Stimulated activated CD8-positive, alpha-beta memory T cell treated with anti-CD3 and anti-CD28 coated beads, Interleukin-7, amount 100 ng/mL, for 1 hour (primary cell): ENCODE measurements around the gene SEC16B.

Experiments used
- DNase-seq, 2 donors: peaks; one replicate each; pipeline ENCODE4 v3.0.0-alpha.2; 2020; ENCODE audit warnings: low read depth in 2 of 2

Gene SEC16B

DNA sequence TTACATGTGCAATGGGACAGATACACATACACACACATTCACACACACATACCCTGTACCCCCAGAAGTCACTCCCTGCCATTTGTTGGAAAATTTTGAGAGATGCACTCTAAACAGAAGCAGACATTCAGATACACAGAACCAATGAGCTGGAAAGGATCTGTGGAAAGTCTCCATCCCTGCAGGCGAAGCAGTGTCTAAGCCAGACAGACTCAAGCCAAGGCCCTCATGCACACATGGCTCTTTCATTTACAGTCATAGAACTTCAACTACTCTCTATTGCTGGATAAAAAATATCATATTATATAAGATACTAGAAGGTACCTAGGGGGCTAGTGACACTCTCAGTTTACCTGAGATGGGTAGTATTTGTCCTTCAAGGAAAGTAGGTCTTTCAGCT is 7.3 kb upstream of the SEC16B start:
- no peak for DNase-seq

DNA sequence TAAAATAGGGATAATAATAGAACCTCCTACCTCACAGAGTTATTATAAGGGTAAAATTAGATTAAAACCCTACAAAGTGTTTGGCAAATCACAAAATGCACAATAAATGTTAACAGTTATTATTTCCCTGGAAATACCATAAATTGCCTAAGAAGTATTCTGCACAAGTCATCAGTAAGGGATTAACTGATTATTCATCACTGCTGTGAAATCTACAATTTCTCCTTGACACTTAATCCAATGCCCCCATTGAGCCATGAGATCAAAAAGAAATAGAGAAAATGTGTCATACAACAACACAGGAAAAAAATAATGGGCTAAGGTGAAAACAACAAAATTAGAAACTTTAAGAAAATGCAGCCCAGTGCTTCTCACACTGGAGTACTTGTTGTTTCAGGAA is 6.7 kb upstream of the SEC16B start:
- no peak for DNase-seq

DNA sequence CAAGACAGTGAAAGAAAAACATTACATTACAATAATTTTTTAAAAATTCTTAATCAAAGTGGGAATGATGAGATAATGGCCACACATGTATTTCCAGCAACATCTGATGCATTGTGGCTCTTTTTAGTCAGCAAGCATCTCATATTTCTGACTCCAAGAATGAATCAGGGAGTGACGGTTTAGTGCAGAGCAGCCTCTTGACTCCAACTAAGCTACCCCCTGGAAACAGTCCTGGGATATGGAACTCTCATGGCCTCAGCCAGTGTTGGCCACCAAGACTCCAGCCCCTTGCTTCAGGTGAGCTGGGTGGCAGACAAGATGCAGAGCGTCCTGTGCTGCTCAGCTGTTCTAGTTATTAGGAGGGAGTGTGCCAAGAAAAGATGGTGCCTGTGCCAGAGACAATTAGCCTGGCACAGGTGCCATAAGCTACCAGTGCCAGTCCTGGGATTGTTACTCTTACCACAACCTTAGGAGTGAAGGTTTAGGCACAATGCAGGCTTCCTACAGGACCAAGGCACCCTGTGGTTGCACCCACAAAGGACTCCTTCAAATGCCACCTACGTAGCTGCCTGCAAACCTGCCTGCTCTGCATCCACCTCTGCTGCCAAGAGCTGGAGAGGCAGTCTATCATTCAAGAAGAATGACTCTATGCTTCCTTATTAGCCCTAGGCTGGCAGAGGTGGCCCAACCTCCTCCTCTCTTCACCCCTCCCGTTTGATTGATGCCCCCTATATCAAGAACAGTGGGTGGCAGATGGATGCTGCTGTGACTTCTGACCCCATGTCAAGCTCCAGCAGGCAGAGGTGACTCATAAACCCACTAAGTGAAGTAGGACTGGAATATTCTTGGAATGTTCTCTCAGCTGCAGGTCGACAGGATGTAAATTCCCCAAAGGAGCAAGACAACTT is 6.0 kb upstream of the SEC16B start:
- DNase-seq: no peak

DNA sequence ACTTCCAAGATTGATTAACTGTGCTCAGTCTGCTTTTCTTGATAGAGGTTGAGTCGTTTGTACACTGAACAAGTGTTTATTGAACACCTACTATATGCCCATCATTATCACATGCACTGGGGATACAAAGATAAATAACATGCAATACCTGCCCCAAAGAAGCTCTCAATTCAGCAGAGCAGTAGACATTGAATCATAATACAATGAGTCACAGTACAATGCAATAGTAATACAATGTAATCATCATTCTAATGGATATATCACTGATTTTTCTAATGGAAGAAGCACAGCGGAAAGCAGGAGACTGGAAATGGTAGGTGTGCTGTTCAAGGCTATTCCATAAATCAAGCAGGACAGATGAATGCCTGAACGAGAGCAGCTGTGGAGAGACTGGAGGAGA is 3.7 kb upstream of the SEC16B start:
- no peak for DNase-seq

DNA sequence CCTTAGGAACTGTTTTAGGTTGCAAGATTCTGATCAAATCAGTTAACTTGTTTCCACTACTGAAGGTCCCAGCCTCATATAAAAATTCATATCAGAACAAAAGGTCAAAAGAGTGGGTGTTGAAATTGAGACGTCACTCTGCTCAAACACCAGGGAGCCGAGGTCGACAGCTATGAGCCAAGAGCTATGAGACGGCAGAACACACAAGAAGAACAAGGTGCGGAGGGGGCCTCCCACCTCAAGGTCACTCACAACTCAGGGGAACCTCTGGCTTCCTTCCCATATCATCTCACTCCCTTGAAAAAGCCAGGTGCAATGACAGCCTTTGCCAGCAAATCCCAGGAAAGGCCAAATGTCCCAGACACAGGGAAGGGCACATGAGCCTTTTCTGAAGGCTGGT is 749 bp downstream of the SEC16B start:
- DNase-seq: no peak

DNA sequence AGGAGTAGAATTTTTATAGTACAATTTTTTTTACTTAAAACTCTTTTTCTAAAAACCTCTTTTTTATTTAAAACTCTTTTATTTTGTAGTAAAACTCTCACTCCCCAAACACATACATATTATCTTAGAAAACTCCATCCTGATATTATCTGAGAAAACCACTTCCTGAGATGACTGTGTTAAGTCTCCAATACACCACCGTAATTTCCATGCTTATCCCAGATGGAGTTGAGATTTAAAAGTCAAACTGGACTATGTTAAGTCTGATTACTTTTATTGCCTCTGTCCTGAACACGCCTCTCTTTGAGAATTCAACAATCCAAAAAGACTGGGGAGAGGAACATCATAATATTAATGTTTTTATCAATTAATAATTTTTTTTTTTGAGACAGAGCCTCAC is 3.7 kb downstream of the SEC16B start:
- DNase-seq: no peak

DNA sequence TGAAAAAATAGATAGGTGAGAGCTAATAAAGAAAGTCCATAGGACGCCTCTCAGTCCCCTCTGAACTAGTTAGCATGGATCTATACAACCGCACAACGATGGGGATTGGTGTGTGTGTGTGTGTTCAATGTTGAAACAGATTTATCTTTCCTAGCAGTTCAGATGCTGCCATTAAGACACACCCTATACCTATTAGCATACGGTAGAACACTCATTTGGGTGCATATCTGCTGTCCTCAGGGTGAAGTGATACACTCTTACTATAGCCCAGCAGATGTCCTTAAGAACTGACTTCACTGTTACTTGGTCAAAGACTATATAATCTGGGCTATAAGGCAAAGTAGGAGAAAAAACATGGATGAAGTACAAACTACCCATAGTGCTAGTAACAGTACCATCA is 4.6 kb downstream of the SEC16B start:
- no peak for DNase-seq

DNA sequence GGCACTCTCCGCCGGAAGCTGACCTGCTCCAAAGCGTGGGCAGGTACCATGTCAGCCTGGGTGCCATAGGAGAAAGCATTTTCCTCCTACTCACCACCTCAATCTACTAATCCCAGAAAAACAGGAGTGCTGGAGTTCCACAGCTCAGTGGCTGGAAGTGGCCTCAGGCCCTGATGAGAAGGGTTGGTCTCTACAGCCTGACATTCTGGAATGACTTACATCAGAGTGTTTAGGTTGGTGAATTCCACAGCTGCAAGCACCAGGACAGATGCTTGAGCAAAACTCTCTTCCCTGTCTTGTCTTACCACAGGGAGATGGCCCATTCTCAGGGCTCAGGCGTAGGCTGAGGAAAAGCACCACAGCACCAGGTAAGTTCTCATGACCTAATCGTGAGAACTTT is 5.5 kb downstream of the SEC16B start:
- DNase-seq: no peak

DNA sequence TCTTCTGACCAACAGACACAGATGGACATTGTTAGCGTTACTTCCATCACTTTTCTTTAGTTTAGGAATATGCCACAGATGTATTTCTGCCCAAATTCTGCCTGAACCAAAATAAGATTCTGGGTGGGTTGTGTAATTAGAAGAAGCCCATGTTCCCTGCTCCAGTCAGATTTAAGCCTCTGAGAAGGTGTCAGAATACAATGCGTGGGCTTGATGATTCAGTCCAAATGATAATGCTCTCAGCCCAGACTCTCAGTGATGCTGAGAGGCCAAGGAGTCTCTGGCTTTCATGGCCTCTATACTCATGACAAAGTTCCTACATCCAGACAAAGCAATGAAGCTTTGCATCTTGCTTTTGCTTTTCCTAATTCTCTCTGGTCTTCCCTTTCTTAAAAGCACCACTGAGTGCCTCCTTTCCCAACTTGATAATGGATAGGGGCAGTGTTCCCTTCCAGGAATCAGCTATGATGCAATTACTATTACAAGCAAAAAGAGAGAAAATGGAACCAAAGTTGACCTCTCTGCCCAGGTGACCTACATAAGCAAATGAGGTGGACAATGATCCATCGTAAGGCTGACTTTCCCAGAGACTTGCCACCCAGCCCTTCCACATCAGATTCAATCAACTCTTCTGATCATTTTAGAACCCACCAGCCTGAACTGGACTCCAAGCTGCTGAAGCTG is 8.8 kb downstream of the SEC16B start:
- no peak for DNase-seq

DNA sequence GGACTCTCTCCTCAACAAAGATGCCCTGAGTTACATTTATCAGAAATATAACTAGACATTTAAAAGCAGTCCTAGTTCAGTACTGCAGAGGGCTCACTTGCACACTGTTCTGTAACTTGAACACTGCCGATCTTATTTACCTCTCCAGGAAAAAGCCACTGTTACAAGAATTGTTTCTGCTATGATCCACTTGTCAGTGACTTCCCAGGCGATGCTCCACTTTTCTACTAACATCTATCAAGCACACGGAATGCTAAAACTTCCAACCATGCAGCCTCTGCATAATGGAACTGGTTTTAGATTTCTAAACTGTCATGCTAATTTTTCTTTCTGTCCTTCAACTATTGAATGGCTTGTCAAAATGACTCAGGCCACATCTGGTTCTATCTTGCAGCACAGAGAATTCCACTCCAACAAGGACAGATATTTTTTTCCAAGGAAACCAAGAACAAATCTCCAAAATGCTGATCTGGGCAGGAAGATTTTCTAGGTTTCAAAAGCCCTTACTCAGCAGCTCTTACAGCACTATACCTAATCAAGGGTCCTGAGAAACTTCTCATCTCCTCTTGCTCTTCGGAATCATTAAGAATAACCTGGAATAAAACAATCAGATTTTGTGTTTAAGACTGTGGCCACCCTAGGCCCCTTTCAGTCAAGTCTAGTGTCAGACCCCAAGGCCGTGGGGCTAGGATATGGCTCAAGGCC is 9.9 kb downstream of the SEC16B start:
- DNase-seq: no peak

DNA sequence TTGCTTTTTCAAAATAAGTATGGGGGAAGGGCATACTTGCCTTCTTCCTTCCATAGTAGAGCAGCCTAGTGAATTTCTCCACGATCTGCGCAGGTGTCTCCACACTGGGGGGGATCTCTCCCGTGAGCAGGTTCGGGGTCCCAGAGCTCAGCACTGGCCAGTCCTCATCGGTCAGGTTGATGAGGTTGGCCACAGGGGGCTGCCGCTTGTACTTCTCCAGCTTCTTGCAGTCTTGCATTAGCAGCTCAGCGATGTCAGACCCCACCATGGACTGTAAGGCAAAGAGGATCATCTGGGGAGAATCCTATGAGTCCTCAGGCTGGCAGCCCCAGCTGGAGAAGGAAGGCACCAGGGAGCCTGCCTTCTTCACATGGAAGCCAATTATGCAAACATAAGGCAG is 11.8 kb downstream of the SEC16B start:
- no peak for DNase-seq

DNA sequence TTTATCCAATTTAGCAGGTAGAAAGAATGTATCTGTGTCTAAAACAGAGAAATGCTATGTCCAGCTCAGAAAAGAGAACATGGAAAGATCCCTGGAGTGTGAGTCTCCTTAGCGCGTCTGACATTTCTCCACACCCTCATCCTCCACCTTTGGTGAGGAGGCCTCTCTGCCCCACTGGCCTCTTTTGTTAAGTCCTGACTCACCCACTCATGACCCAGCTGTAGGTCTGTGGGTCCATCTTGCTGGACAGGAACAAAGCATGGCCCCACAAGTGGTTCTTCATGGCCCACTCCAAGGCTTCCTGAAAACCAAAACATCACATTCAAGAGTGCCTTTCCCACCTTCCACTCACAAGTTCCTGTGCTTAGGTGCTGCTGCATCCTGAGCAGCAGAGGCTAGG is 15.8 kb downstream of the SEC16B start:
- no peak for DNase-seq

DNA sequence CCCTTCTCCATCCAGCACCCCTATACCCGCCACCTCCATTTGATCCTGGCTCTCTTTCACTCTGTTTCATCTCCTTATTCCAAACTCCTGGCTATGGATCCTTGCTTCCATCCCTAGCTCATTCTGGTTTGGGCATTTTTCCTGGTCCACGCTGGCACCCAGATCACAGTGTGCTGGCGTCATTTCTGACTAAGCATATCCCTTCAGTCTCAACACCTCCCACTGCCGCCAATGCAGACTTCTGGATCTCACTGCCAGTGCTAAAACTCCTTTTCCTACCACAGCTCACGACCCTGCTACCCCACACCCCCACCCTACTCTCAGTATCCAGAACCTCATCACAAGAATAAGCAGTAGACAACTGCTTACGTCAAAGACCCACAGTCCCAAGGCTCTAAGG is 16.3 kb downstream of the SEC16B start:
- DNase-seq: no peak

DNA sequence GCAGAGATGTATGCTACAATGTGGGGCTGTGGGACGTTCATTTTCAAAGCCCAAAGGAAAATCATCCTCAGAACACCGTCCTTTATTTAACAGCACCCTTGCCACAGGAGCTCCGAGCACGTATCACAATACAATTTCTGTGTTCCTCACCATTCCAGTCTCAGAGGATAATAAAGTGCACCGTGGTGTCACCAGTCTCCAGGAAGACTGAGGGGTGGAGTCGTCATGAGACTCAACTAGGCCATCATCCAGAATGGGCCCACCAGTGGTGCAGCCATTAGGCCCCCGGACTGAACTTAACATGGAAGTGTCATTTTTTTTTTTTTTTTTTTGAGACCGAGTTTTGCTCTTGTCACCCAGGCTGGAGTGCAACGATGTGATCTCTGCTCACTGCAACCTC is 17.2 kb downstream of the SEC16B start:
- DNase-seq: no peak

DNA sequence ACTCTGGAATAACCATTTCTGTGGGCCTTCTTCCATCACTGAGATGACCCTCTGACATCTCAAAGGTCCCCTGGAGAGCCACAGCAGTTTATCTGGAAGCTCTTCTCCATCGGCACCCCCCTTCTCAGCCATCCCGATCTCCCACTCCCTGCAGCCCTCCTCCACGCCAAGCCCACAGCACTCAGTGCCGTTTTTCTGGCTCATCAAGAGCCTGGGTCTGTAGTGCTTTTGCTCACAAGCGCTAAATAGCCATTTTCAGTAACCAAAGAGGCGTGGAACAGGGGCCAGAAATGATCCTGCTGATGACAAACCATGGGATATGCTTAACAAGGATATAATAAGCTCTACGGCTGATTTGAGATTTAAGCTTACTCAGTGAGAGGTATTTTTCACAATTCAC is 17.6 kb downstream of the SEC16B start:
- DNase-seq: no peak

DNA sequence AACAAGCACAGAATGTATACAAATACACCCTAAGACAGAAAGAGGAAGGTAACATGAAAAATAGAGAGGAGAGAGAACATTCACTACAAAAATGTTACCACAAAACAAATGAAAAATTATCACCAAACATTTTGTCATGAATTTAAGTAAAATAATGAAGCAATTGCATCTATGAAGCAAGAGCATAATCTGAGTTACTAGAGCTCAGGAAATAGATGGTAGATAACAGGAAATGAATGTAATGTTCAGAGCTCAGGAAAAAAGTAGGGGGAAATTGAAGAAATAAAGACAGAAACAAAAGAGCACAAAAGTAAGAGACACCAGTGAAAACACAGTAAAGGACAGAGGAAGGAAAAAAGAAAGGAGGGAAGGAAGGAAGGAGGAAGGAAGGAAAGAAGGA is 19.4 kb downstream of the SEC16B start:
- no peak for DNase-seq

DNA sequence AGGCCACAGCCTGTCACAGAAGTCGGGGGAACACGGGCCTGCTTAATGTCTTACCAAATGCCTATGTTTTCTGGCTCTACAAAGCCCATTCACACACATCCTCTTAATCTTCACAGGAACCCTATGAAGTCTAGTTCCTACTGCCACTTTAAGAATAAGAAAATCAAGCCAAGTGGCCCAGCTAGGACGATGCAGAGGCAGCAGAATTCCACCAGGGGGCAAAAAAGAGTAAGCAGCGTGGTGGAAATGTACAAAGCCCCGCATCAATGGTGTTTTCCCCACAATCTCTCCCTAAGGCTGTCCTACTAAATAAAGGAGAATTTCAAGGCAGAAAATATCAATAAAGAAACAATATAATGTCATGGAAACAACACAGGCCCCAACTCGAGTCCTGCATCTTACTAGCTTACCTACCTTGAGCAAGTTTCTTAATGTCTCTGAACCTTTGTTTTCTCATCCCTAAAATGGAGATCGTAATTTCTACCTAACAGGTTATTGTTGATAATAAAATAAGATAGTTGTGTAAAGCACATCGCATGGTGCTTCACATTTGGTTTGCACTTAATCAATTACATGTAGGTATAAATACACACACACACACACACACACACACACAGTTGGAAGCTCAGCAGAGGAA is 21.4 kb downstream of the SEC16B start:
- DNase-seq: no peak

DNA sequence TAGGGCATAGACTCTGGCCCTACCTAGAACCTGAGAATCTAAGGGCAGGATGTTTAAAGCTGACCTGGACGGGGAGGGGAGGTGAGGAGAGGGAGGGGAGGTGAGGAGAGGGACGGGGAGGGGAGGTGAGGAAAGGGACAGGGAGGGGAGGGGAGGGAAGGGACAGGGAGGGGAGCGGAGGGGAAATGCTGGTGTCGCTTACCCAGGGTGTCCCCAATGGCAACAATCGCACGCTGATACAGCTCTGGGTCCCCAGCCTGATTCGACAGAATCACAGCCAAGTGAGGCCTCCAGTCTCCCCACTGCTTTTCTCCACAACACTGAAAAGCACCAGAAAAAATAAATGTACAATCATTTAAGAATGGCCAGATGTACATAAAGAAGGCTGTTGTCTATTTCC is 22.2 kb downstream of the SEC16B start:
- no peak for DNase-seq

DNA sequence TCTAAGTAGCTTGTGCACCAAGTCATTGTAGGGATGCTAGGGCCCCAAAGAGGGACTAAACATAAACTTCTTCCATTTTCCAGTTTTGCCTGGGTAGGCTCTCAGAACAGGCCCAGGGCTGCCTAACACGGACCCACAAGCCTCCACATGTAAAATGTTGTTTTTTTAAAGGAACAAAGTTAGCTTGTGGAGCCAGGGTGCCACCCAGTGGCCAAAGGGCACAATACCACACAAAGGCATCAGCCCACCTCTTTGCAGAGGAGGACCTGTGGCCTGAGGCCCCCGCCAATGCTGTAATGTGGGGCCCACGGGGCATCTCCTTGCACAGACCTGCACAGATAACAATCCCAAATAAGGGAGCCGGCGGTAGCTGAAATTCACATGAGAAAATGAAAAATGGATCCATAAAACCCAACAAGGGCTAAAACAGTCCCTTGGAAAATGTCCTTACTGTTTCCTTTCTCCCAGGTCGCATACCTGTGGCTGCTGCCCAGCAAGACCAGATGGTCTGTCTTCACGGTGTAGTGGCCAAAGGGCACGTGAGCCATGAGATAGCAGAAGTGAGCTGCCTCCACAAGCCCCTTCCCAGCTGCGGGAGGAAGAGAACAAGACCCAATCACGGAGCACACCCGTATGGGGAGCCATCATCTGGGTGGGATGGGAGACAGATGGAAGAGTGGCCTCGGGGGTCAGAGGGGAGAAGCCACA is 23.8 kb downstream of the SEC16B start:
- no peak for DNase-seq

DNA sequence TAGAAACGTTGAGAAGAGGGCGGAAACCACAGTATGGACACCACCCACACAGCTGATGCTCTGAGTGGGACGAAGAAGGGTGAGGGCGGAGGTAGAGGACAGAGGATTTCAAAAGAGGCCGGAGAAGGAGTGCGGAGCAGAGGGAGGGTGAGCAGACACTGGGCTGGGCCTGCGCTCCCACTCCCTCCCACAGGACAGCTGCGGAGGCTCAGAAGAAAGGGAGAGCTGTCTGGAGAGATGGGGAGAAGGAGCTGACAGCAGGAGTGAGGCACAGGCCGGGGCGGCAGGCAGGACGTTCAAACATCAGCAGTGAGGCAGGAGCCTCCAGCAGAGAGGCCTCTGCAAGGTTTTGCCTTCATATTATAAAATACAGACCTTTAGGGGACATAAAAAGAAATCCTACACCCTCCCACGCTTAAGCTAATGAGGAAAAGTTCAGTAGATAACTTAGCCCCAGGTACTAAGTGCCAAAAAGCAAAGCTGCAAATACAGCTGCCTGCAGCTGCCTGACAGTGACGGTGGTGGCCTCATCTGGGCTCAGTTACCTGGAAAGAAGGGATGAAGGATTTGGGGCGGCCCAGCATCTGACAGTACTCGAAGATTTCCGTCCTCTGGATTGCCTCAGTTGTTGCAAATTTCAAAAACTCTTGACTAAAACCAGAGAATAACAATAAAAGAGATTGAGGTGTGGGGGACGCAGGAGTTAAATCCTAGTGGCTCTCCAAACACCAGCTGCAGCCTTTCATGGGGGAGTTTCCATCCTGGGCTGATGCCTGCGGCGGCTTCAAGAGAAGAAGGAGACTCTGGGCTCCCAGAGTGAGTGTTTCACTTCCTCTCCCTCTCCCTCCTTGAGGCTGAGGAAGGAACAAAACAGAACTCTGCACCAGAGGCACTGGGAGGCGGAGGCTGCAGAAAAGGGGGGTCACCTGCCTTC is 25.6 kb downstream of the SEC16B start:
- DNase-seq: no peak

DNA sequence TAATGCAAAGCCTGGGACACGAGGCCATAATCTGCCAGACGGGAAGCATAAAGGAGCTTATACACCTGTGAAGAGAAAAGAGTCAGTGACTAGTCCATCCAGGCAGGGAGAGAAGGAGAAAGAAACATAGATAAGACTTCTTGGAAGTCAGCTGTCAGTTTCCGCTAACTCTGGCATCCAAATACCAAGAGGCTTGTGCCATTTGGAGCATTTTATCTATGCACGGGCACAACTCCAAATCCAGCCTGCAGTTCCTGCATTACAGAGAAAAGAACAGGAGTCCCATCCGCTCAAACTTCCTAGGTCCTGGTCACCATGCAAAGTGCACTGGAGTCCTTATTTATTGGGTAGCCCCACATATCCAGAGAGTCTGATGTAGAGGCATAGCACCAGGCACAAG is 27.9 kb downstream of the SEC16B start:
- no peak for DNase-seq
